Measurements from ENCODE around the gene CNTN4.

- TF ChIP-seq PHF8 (conservative IDR thresholded peaks at IDR 0.05; ENCODE audit: low read depth, low read length): no peak
- TF ChIP-seq CBX5 (IDR thresholded peaks at IDR 0.05; ENCODE audit: low read depth, low read length): no peak
- TF ChIP-seq POLR2A (IDR thresholded peaks at IDR 0.05; ENCODE audit: control extremely low read depth in 1 of 2, low read depth in 2 of 2, low read length in 2 of 2): no peak
- no peak for TF ChIP-seq HDAC6 (IDR thresholded peaks at IDR 0.05; ENCODE audit: low read depth, low read length)
- no peak for TF ChIP-seq POLR2AphosphoS5 (IDR thresholded peaks at IDR 0.05; ENCODE audit: low read depth, low read length)
- no peak for TF ChIP-seq GABPA (IDR thresholded peaks at IDR 0.05; ENCODE audit: borderline replicate concordance, insufficient read depth, low read length)
- TF ChIP-seq TAF1 (IDR thresholded peaks at IDR 0.05; ENCODE audit: low read depth, low read length): no peak
- TF ChIP-seq, protein P1, sequence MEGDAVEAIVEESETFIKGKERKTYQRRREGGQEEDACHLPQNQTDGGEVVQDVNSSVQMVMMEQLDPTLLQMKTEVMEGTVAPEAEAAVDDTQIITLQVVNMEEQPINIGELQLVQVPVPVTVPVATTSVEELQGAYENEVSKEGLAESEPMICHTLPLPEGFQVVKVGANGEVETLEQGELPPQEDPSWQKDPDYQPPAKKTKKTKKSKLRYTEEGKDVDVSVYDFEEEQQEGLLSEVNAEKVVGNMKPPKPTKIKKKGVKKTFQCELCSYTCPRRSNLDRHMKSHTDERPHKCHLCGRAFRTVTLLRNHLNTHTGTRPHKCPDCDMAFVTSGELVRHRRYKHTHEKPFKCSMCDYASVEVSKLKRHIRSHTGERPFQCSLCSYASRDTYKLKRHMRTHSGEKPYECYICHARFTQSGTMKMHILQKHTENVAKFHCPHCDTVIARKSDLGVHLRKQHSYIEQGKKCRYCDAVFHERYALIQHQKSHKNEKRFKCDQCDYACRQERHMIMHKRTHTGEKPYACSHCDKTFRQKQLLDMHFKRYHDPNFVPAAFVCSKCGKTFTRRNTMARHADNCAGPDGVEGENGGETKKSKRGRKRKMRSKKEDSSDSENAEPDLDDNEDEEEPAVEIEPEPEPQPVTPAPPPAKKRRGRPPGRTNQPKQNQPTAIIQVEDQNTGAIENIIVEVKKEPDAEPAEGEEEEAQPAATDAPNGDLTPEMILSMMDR (IDR thresholded peaks at IDR 0.05; ENCODE audit: control extremely low read depth in 1 of 3, insufficient read depth in 1 of 3, low read depth in 1 of 3, low read length in 3 of 3): no peak
- TF ChIP-seq EZH2 (IDR thresholded peaks at IDR 0.05; ENCODE audit: low read depth, low read length, severe bottlenecking): no peak
- TF ChIP-seq BACH1 (IDR thresholded peaks at IDR 0.05; ENCODE audit: low read length): no peak
- no peak for TF ChIP-seq EP300 (IDR thresholded peaks at IDR 0.05; ENCODE audit: borderline replicate concordance in 1 of 2, low read depth in 2 of 2, low read length in 2 of 2)
- TF ChIP-seq ZNF274 (IDR thresholded peaks at IDR 0.05; ENCODE audit: borderline replicate concordance, extremely low read depth, low read length): no peak
Observed at GRCh38 chr3:2896308-2896939, 797.8 kb downstream of the CNTN4 start.
